ENCODE data around the gene HIPK3.

DNA sequence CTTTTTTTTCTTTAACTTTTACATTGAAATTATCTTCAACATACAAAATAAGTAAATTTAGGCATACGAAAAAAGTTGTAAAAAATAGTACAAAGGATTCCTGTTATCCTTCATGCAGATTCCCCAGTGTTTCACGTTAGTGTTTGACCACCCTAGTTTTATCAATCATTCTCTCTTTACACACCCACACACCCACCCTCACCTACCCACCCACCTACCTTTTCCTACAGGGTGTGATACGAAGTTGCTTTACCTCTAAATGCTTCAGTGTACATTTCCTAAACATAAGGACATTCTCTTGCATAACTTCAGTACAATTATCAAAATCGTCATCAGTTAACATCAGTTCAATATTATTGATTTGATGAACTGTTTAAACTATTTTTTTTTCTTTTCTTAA, 37.0 kb downstream of the HIPK3 start:
- no peak for TF ChIP-seq POLR2A (IDR thresholded peaks at IDR 0.05)
- TF ChIP-seq, protein P1, sequence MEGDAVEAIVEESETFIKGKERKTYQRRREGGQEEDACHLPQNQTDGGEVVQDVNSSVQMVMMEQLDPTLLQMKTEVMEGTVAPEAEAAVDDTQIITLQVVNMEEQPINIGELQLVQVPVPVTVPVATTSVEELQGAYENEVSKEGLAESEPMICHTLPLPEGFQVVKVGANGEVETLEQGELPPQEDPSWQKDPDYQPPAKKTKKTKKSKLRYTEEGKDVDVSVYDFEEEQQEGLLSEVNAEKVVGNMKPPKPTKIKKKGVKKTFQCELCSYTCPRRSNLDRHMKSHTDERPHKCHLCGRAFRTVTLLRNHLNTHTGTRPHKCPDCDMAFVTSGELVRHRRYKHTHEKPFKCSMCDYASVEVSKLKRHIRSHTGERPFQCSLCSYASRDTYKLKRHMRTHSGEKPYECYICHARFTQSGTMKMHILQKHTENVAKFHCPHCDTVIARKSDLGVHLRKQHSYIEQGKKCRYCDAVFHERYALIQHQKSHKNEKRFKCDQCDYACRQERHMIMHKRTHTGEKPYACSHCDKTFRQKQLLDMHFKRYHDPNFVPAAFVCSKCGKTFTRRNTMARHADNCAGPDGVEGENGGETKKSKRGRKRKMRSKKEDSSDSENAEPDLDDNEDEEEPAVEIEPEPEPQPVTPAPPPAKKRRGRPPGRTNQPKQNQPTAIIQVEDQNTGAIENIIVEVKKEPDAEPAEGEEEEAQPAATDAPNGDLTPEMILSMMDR (IDR thresholded peaks at IDR 0.05): no peak
- TF ChIP-seq EP300 (IDR thresholded peaks at IDR 0.05): no peak
- no peak for TF ChIP-seq POLR2AphosphoS5 (IDR thresholded peaks at IDR 0.05)

Measured in sigmoid colon (tissue), 4 donors.